Osteoblast (primary cell): ENCODE measurements around the gene DRG1. TPM values are rescaled to one million over a fixed set of nuclear protein-coding genes. Genes with fewer than 3 reads are reported as not detected.
"Not testable (repeated sequence)": the region's sequence is repeated elsewhere in the genome, so short reads cannot be mapped to it uniquely, and the experiment has no call there.

Source experiments
- DNase-seq: peaks from one replicate; pipeline ENCODE4 v3.0.0; 2011; ENCODE audit warnings: low spot score, mixed read lengths; ENCODE audit not compliant: insufficient read length; ENCODE audit errors: missing footprints
- H2AFZ ChIP-seq: 2 replicates; pipeline ENCODE4 v1.6.0; 2011; ENCODE audit warnings: mild to moderate bottlenecking, low read length
- H3K27ac ChIP-seq: 2 replicates; pipeline ENCODE4 v1.5.1; 2011; ENCODE audit warnings: mild to moderate bottlenecking, low read depth, low read length, moderate library complexity
- H3K27me3 ChIP-seq: 2 replicates; pipeline ENCODE4 v1.6.0; 2012; ENCODE audit warnings: mild to moderate bottlenecking, control low read depth, inconsistent platforms, low read length, moderate library complexity; ENCODE audit not compliant: insufficient read depth
- H3K36me3 ChIP-seq: 2 replicates; pipeline ENCODE4 v1.5.1; 2011; ENCODE audit warnings: mild to moderate bottlenecking, low read length, control low read depth, moderate library complexity; ENCODE audit not compliant: insufficient read depth
- H3K4me1 ChIP-seq: 2 replicates; pipeline ENCODE4 v1.5.1; 2011; ENCODE audit warnings: mild to moderate bottlenecking, low read length, control low read depth, moderate library complexity; ENCODE audit not compliant: insufficient read depth
- H3K4me2 ChIP-seq: 2 replicates; pipeline ENCODE4 v1.6.0; 2011; ENCODE audit warnings: mild to moderate bottlenecking, low read length; ENCODE audit not compliant: insufficient read depth
- H3K4me3 ChIP-seq: fragments of 200-600 bp; sonication (generic); 3 replicates; pipeline ENCODE4 v1.5.1; 2012; ENCODE audit warnings: mild to moderate bottlenecking, low read length, inconsistent platforms; ENCODE audit not compliant: insufficient read depth
- H3K79me2 ChIP-seq: 2 replicates; pipeline ENCODE4 v1.6.0; 2012; ENCODE audit warnings: mild to moderate bottlenecking, low read length, control low read depth, inconsistent platforms; ENCODE audit not compliant: insufficient read depth
- H3K9me3 ChIP-seq: 2 replicates; pipeline ENCODE4 v1.5.1; 2011; ENCODE audit warnings: low read depth, low read length, control low read depth
- H4K20me1 ChIP-seq: 2 replicates; pipeline ENCODE4 v1.6.0; 2012; ENCODE audit warnings: mild to moderate bottlenecking, low read length, control low read depth; ENCODE audit not compliant: insufficient read depth
- total RNA-seq: library from RNA; depleted of rRNA; stranded (reverse); fragments of >200 nt; gene quantifications from 2 replicates; pipeline ENCODE4 v1.2.3, GENCODE V29; 2012
- TF ChIP-seq, protein P1 (sequence below): IDR thresholded peaks from 2 replicates; pipeline ENCODE4 v1.5.1; 2011; ENCODE audit warnings: mild to moderate bottlenecking, low read depth, low read length, moderate library complexity; ENCODE audit errors: extremely low read depth

DRG1 gene
- total RNA-seq, 1 donor = 68.0 TPM

- Histone ChIP-seq H3K27ac (no peak overlapping the region), H3K4me1 (peaks cover 6% of the 10 kb centered on the region)
- no peak for DNase-seq
Observed at GRCh38 chr22:31377612-31378011, 21.8 kb upstream of the DRG1 start.

DNA sequence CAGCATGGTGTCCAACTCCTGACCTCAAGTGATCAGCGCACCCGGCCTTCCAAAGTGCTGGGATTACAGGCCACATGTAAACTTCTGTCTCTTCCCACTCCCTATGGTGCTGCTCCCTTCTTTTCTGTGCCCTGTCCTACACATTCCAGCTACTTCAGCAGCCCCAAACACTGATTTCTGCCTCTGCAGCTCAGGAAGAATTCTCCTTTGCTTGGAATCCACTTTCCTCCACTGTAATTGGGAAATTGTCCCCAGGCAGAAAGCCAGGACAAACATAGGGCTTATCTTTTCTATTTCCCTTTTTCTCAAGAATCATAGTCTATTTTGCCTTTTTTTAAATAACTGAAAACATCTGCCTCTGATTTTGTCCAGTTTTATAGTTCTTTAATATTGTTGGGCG is 21.3 kb upstream of the DRG1 start:
- TF ChIP-seq, protein P1, sequence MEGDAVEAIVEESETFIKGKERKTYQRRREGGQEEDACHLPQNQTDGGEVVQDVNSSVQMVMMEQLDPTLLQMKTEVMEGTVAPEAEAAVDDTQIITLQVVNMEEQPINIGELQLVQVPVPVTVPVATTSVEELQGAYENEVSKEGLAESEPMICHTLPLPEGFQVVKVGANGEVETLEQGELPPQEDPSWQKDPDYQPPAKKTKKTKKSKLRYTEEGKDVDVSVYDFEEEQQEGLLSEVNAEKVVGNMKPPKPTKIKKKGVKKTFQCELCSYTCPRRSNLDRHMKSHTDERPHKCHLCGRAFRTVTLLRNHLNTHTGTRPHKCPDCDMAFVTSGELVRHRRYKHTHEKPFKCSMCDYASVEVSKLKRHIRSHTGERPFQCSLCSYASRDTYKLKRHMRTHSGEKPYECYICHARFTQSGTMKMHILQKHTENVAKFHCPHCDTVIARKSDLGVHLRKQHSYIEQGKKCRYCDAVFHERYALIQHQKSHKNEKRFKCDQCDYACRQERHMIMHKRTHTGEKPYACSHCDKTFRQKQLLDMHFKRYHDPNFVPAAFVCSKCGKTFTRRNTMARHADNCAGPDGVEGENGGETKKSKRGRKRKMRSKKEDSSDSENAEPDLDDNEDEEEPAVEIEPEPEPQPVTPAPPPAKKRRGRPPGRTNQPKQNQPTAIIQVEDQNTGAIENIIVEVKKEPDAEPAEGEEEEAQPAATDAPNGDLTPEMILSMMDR = no peak
- Histone ChIP-seq H3K9me3 (no peaks in the 10 kb centered on the region), H3K4me2 (peak overlapping the region; percentile 66), H3K4me1 (peaks cover 6% of the 10 kb centered on the region), H4K20me1 (no peaks in the 10 kb centered on the region), H3K4me3 (no peak overlapping the region), H3K27me3 (peaks cover 2% of the 10 kb centered on the region), H3K79me2 (no peaks in the 10 kb centered on the region), H3K27ac (no peak overlapping the region), H2AFZ (no peak overlapping the region), H3K36me3 (no peaks in the 10 kb centered on the region)
- peak; percentile 82 for DNase-seq

More at GRCh38 chr22:31377612-31378011, 21.8 kb upstream of the DRG1 start:
- H3K9me3 ChIP-seq = no peaks in the 10 kb centered on the region
- no peaks in the 10 kb centered on the region for H3K79me2 ChIP-seq
- no peak overlapping the region for H3K4me3 ChIP-seq
- H4K20me1 ChIP-seq = no peaks in the 10 kb centered on the region
- H3K36me3 ChIP-seq = no peaks in the 10 kb centered on the region
- TF ChIP-seq, protein P1 = no peak
- H3K27me3 ChIP-seq = peaks cover 2% of the 10 kb centered on the region
- no peak overlapping the region for H3K4me2 ChIP-seq
- H2AFZ ChIP-seq = no peak overlapping the region

DNA sequence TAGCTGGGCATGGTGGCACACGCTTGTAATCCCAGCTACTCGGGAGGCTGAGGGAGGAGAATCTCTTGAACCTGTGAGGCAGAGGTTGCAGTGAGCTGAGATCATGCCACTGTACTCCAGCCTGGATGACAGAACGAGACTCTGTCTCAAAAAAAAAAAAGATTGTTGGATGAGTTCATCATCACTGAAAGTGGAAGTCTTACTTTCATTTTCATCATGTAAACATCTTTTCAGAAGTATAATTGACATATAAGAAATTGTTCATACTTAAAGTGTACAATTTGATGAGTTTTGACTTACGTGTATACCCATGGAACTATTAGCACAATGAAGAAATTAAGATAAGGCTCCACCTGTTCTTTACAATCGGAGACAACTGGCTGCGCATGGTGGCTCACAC is 20.8 kb upstream of the DRG1 start:
- not testable (repeated sequence) for H2AFZ ChIP-seq, H3K36me3 ChIP-seq, H3K4me3 ChIP-seq, H3K27me3 ChIP-seq, H4K20me1 ChIP-seq, H3K4me1 ChIP-seq, DNase-seq, H3K9me3 ChIP-seq, H3K27ac ChIP-seq, H3K79me2 ChIP-seq
- H3K4me2 ChIP-seq = peak overlapping the region; percentile 66

GRCh38 chr22:31393893-31394292 is 5.5 kb upstream of the DRG1 start:
- no peaks in the 10 kb centered on the region for H3K27me3 ChIP-seq
- H3K4me2 ChIP-seq = no peak overlapping the region
- no peak overlapping the region for H3K4me3 ChIP-seq
- H2AFZ ChIP-seq = no peak overlapping the region
- TF ChIP-seq, protein P1 = no peak
- H3K79me2 ChIP-seq = no peaks in the 10 kb centered on the region
- H3K4me1 ChIP-seq = peaks cover 7% of the 10 kb centered on the region
- no peak for DNase-seq
- no peak overlapping the region for H3K27ac ChIP-seq
- no peaks in the 10 kb centered on the region for H3K9me3 ChIP-seq
- no peaks in the 10 kb centered on the region for H4K20me1 ChIP-seq
- no peaks in the 10 kb centered on the region for H3K36me3 ChIP-seq

- H2AFZ ChIP-seq = no peak overlapping the region
Observed at GRCh38 chr22:31394326-31394725, 5.1 kb upstream of the DRG1 start.

More at GRCh38 chr22:31394326-31394725, 5.1 kb upstream of the DRG1 start:
- Histone ChIP-seq H3K9me3 (no peaks in the 10 kb centered on the region), H4K20me1 (no peaks in the 10 kb centered on the region), H3K27me3 (no peaks in the 10 kb centered on the region), H3K27ac (no peak overlapping the region), H3K79me2 (no peaks in the 10 kb centered on the region), H3K4me3 (no peak overlapping the region), H3K36me3 (no peaks in the 10 kb centered on the region), H3K4me1 (peaks cover 9% of the 10 kb centered on the region), H3K4me2 (no peak overlapping the region)
- TF ChIP-seq, protein P1 = no peak
- DNase-seq = no peak
